Large intestine (tissue), 3 donors: ENCODE results near the gene C12orf76. TPM values are rescaled to one million over a fixed set of nuclear protein-coding genes. Genes with fewer than 3 reads are reported as not detected.
"Not testable (repeated sequence)": the region's sequence is repeated elsewhere in the genome, so short reads cannot be mapped to it uniquely, and the experiment has no call there.

Experiments used
- DNase-seq, 2 donors: peaks; one replicate each; pipeline versions ENCODE4 v3.0.0 to v3.0.0-alpha.2; 2013
- H3K27ac ChIP-seq: one replicate; pipeline ENCODE4 v1.5.1; 2013; ENCODE audit warnings: low read length
- H3K27me3 ChIP-seq: 2 replicates; pipeline ENCODE4 v1.6.1; 2013; ENCODE audit warnings: low read length; ENCODE audit not compliant: control insufficient read depth, insufficient read depth
- H3K36me3 ChIP-seq: 2 replicates; pipeline ENCODE4 v1.6.1; 2013; ENCODE audit warnings: low read length; ENCODE audit not compliant: control insufficient read depth, insufficient read depth
- H3K4me1 ChIP-seq: one replicate; pipeline ENCODE4 v1.6.1; 2013; ENCODE audit warnings: low read length; ENCODE audit not compliant: control insufficient read depth, insufficient read depth
- H3K4me3 ChIP-seq: one replicate; pipeline ENCODE4 v1.5.1; 2013; ENCODE audit warnings: low read length
- H3K9me3 ChIP-seq: one replicate; pipeline ENCODE4 v1.6.1; 2013; ENCODE audit warnings: mild to moderate bottlenecking, low read depth, low read length, moderate library complexity; ENCODE audit not compliant: control insufficient read depth
- WGBS: methylation state at CpG from one replicate; pipeline ENCODE4 v1.1.5; 2013; ENCODE audit warnings: low lambda C conversion rate; ENCODE audit not compliant: insufficient coverage; 5-methylcytosine and 5-hydroxymethylcytosine counted together
- polyA plus RNA-seq: library from polyadenylated mRNA; unstranded; fragments of 120-200 nt; gene quantifications from one replicate; pipeline ENCODE4 v1.2.1, GENCODE V29; 2013

Gene C12orf76
- polyA plus RNA-seq, 1 donor = 36.1 TPM

GRCh38 chr12:110079477-110080400 lies 31.4 kb upstream of the C12orf76 start:
- peak in 1 of 2 donors; percentile 46 for DNase-seq
- Histone ChIP-seq H3K4me3 (no peak overlapping the region), H3K36me3 (no peaks in the 10 kb centered on the region), H3K27me3 (no peaks in the 10 kb centered on the region), H3K4me1 (no peaks in the 10 kb centered on the region), H3K27ac (peak overlapping the region; percentile 58), H3K9me3 (no peaks in the 10 kb centered on the region)
- WGBS = no CpG with 5 or more reads among the region's 24 CpGs

GRCh38 chr12:110077800-110078199 lies 29.5 kb upstream of the C12orf76 start:
- no peaks in the 10 kb centered on the region for H3K27me3 ChIP-seq
- no peak for DNase-seq

GRCh38 chr12:110075880-110076279 lies 27.6 kb upstream of the C12orf76 start:
- WGBS = 100% methylated on average over 1 of the region's 1 CpG
- DNase-seq = no peak
- H3K4me1 ChIP-seq = no peaks in the 10 kb centered on the region
- no peaks in the 10 kb centered on the region for H3K36me3 ChIP-seq
- no peak overlapping the region for H3K27ac ChIP-seq
- H3K27me3 ChIP-seq = no peaks in the 10 kb centered on the region
- H3K4me3 ChIP-seq = no peak overlapping the region
- H3K9me3 ChIP-seq = no peaks in the 10 kb centered on the region

More at GRCh38 chr12:110077800-110078199, 29.5 kb upstream of the C12orf76 start:
- Histone ChIP-seq H3K4me3 (no peak overlapping the region), H3K4me1 (no peaks in the 10 kb centered on the region), H3K36me3 (no peaks in the 10 kb centered on the region), H3K27ac (no peak overlapping the region), H3K9me3 (no peaks in the 10 kb centered on the region)
- WGBS = no CpG with 5 or more reads among the region's 4 CpGs

- Histone ChIP-seq H3K9me3 (no peaks in the 10 kb centered on the region), H3K27ac (no peak overlapping the region), H3K4me1 (no peaks in the 10 kb centered on the region), H3K4me3 (no peak overlapping the region), H3K36me3 (no peaks in the 10 kb centered on the region), H3K27me3 (no peaks in the 10 kb centered on the region)
- WGBS = 67% methylated on average over 1 of the region's 5 CpGs
- no peak for DNase-seq
Observed at GRCh38 chr12:110074089-110074488, 25.8 kb upstream of the C12orf76 start.

GRCh38 chr12:110073049-110073831 lies 24.9 kb upstream of the C12orf76 start:
- Histone ChIP-seq H3K4me3 (no peak overlapping the region), H3K36me3 (no peaks in the 10 kb centered on the region), H3K27ac (no peak overlapping the region), H3K4me1 (no peaks in the 10 kb centered on the region), H3K27me3 (no peaks in the 10 kb centered on the region), H3K9me3 (no peaks in the 10 kb centered on the region)
- no CpG with 5 or more reads among the region's 19 CpGs for WGBS
- peak; percentile 9 to 12 for DNase-seq

GRCh38 chr12:110072636-110073035 lies 24.3 kb upstream of the C12orf76 start:
- H3K36me3 ChIP-seq, H3K27ac ChIP-seq, DNase-seq, H3K27me3 ChIP-seq, H3K9me3 ChIP-seq, H3K4me3 ChIP-seq, H3K4me1 ChIP-seq: not testable (repeated sequence)
- 93% methylated on average over 3 of the region's 9 CpGs for WGBS

- Histone ChIP-seq H3K27me3 (no peaks in the 10 kb centered on the region), H3K36me3 (no peaks in the 10 kb centered on the region), H3K4me3 (no peak overlapping the region), H3K27ac (no peak overlapping the region), H3K4me1 (no peaks in the 10 kb centered on the region), H3K9me3 (no peaks in the 10 kb centered on the region)
- DNase-seq = no peak
- WGBS = 100% methylated on average over 1 of the region's 3 CpGs
Observed at GRCh38 chr12:110071967-110072366, 23.6 kb upstream of the C12orf76 start.

- H3K4me3 ChIP-seq = no peak overlapping the region
- H3K27ac ChIP-seq = no peak overlapping the region
- H3K4me1 ChIP-seq = no peaks in the 10 kb centered on the region
- no peaks in the 10 kb centered on the region for H3K9me3 ChIP-seq
- no peaks in the 10 kb centered on the region for H3K27me3 ChIP-seq
- no peaks in the 10 kb centered on the region for H3K36me3 ChIP-seq
- DNase-seq = no peak
Observed at GRCh38 chr12:110071504-110071903, 23.2 kb upstream of the C12orf76 start.

- no peaks in the 10 kb centered on the region for H3K27me3 ChIP-seq
- WGBS = no CpG with 5 or more reads among the region's 2 CpGs
- no peak overlapping the region for H3K4me3 ChIP-seq
Observed at GRCh38 chr12:110068654-110069053, 20.3 kb upstream of the C12orf76 start.

GRCh38 chr12:110068115-110068514 lies 19.8 kb upstream of the C12orf76 start:
- 93% methylated on average over 6 of the region's 9 CpGs for WGBS
- not testable (repeated sequence) for H3K27ac ChIP-seq, DNase-seq, H3K27me3 ChIP-seq, H3K4me1 ChIP-seq, H3K36me3 ChIP-seq, H3K4me3 ChIP-seq, H3K9me3 ChIP-seq

More at GRCh38 chr12:110068654-110069053, 20.3 kb upstream of the C12orf76 start:
- DNase-seq = no peak
- peaks cover 3% of the 10 kb centered on the region for H3K9me3 ChIP-seq
- H3K4me1 ChIP-seq = no peaks in the 10 kb centered on the region
- H3K27ac ChIP-seq = no peak overlapping the region
- no peaks in the 10 kb centered on the region for H3K36me3 ChIP-seq
